Measurements from ENCODE around the gene SLC30A3.

SLC30A3 gene

DNA sequence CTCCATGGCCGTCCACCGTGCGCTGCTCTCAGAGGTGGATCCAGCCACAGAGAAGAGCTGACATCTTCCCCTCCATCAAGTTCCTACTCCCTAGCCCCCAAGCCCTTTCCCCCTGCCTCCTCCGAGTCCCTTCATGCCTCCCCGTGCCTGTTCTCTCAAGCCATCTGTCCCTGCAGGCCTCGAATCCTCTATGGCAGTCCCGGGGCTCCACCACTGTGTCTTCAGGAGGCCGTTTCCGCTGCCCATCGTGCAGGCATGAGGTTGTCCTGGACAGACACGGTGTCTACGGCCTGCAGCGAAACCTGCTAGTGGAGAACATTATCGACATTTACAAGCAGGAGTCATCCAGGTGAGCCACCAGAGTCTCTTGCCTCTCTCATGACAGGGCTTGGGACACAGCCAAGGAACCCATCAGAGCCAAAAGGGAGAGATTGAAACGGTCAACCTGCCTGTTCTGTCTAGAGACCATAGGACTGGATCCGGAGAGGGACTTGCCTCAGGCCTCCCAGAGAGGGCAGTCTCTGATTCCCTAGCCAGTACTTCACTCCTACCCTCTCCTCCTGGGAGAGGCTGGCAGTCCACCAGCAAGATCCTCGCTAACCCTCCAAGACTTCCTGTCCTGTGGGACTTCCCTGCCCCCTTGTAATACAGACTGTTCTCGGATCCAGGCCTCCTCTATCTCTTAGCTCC is 35.7 kb upstream of the SLC30A3 start:
- Mint-ChIP-seq H3K4me1 (ENCODE audit: low read depth) (peaks cover 5% of the 10 kb centered on the region), H3K27me3 (peaks cover 16% of the 10 kb centered on the region), H3K9me3 (no peaks in the 10 kb centered on the region), H3K36me3 (ENCODE audit: low read depth) (no peaks in the 10 kb centered on the region), H3K4me3 (no peak overlapping the region), H3K27ac (no peak overlapping the region)
- no peak for DNase-seq

DNA sequence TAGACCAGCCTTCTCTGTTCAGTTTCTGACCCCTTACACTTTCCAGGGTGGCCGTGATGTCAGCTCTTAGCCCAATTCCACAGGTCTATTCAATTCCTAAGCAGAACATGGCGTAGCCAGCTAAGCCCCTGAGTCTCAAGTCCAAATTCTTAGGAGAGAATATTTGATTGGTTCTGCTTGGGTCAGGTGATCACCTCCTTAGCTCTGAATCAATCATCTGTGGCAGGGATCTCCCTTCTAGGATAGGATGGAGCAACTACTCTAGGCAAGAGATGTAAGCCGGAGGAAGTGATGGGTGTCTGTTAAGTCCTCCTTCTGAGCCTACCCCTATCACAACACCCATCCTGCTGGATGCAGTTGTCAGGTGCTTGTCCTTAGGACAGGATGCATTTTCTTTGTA is 34.3 kb upstream of the SLC30A3 start:
- Mint-ChIP-seq H3K4me1 (ENCODE audit: low read depth) (no peaks in the 10 kb centered on the region), H3K27ac (no peak overlapping the region), H3K4me3 (no peak overlapping the region), H3K36me3 (ENCODE audit: low read depth) (no peaks in the 10 kb centered on the region), H3K27me3 (peaks cover 24% of the 10 kb centered on the region), H3K9me3 (no peaks in the 10 kb centered on the region)
- DNase-seq = no peak

GRCh38 chr2:27296481-27296880 is 33.6 kb upstream of the SLC30A3 start:
- Mint-ChIP-seq H3K27me3 (peaks cover 32% of the 10 kb centered on the region), H3K4me1 (ENCODE audit: low read depth) (no peaks in the 10 kb centered on the region), H3K4me3 (no peak overlapping the region), H3K36me3 (ENCODE audit: low read depth) (no peaks in the 10 kb centered on the region), H3K27ac (no peak overlapping the region), H3K9me3 (no peaks in the 10 kb centered on the region)
- no peak for DNase-seq

- no peak for DNase-seq
- Mint-ChIP-seq H3K36me3 (ENCODE audit: low read depth) (no peaks in the 10 kb centered on the region), H3K4me1 (ENCODE audit: low read depth) (no peaks in the 10 kb centered on the region), H3K27me3 (peaks cover 33% of the 10 kb centered on the region), H3K27ac (no peak overlapping the region), H3K4me3 (no peak overlapping the region), H3K9me3 (no peaks in the 10 kb centered on the region)
Measured at GRCh38 chr2:27294928-27295327, 32.1 kb upstream of the SLC30A3 start.

- Mint-ChIP-seq H3K4me3 (no peak overlapping the region), H3K9me3 (no peaks in the 10 kb centered on the region), H3K27me3 (peaks cover 24% of the 10 kb centered on the region), H3K4me1 (ENCODE audit: low read depth) (no peaks in the 10 kb centered on the region), H3K36me3 (ENCODE audit: low read depth) (no peaks in the 10 kb centered on the region), H3K27ac (no peak overlapping the region)
- DNase-seq = no peak
Measured at GRCh38 chr2:27291865-27292264, 29.0 kb upstream of the SLC30A3 start.

DNA sequence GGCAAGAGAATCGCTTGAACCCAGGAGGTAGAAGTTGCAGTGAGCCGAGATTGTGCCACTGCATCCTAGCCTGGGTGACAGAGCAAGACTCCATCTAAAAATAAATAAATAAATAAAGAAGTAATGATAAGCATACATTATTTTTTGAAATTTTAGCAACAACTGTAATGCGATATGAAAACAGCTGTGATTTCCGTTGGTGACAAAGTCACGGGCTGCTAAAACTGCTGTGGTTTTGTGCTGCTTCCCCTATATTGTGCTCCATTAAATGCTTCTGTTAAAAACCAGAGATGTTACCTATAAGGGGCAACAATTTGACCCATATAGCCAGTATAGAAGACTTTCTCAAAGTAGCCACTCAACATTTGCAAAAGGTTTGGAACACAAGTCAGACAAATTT is 27.7 kb upstream of the SLC30A3 start:
- no peak for DNase-seq
- Mint-ChIP-seq H3K36me3 (ENCODE audit: low read depth) (no peaks in the 10 kb centered on the region), H3K9me3 (no peaks in the 10 kb centered on the region), H3K27ac (no peak overlapping the region), H3K4me1 (ENCODE audit: low read depth) (no peaks in the 10 kb centered on the region), H3K27me3 (peaks cover 19% of the 10 kb centered on the region), H3K4me3 (no peak overlapping the region)

GRCh38 chr2:27288610-27289009 is 25.8 kb upstream of the SLC30A3 start:
- Mint-ChIP-seq H3K4me3 (no peak overlapping the region), H3K4me1 (ENCODE audit: low read depth) (no peaks in the 10 kb centered on the region), H3K27ac (no peak overlapping the region), H3K27me3 (peaks cover 19% of the 10 kb centered on the region), H3K9me3 (no peaks in the 10 kb centered on the region), H3K36me3 (ENCODE audit: low read depth) (no peaks in the 10 kb centered on the region)
- DNase-seq = no peak

GRCh38 chr2:27285481-27285880 is 22.6 kb upstream of the SLC30A3 start:
- Mint-ChIP-seq H3K9me3 (no peaks in the 10 kb centered on the region), H3K27me3 (peaks cover 22% of the 10 kb centered on the region), H3K4me3 (no peak overlapping the region), H3K27ac (no peak overlapping the region), H3K36me3 (ENCODE audit: low read depth) (no peaks in the 10 kb centered on the region), H3K4me1 (ENCODE audit: low read depth) (no peaks in the 10 kb centered on the region)
- no peak for DNase-seq

- Mint-ChIP-seq H3K4me1 (ENCODE audit: low read depth) (peaks cover under 1% of the 10 kb centered on the region), H3K36me3 (ENCODE audit: low read depth) (no peaks in the 10 kb centered on the region), H3K27me3 (peaks cover 22% of the 10 kb centered on the region), H3K4me3 (no peak overlapping the region), H3K9me3 (no peaks in the 10 kb centered on the region), H3K27ac (no peak overlapping the region)
- no peak for DNase-seq
Measured at GRCh38 chr2:27284996-27285395, 22.1 kb upstream of the SLC30A3 start.

DNA sequence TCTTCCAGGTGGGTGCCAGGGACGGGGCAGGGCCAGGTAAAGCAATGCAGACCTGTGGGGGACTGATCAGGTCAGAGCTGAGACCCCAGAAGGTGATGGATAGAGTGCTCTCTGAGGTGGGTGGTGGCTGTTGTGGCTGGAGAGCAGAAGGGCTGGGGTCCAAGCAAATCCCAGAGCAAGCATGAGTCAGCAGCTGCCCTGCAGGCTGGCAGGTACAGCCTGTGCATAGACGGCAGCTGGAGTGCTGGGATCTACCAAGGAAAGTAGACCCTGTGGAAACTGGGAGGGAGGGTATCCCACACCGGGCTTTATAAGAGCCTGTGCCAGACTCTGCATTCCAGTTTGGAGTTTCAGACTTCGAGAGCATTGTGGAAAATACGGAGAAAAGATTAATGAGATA is 20.0 kb upstream of the SLC30A3 start:
- Mint-ChIP-seq H3K27ac (no peak overlapping the region), H3K27me3 (peaks cover 25% of the 10 kb centered on the region), H3K4me1 (ENCODE audit: low read depth) (peaks cover 4% of the 10 kb centered on the region), H3K4me3 (no peak overlapping the region), H3K36me3 (ENCODE audit: low read depth) (no peaks in the 10 kb centered on the region), H3K9me3 (no peaks in the 10 kb centered on the region)
- DNase-seq = no peak

GRCh38 chr2:27281855-27282559 is 19.2 kb upstream of the SLC30A3 start, which contains the start of gene TRIM54:
TRIM54 (plus strand) TSS chr2:27282429; CDS start chr2:27282732, 303 bp downstream.
- no peaks in the 10 kb centered on the region for H3K9me3 Mint-ChIP-seq
- no peaks in the 10 kb centered on the region for H3K36me3 Mint-ChIP-seq (ENCODE audit: low read depth)
- peaks cover 4% of the 10 kb centered on the region for H3K4me1 Mint-ChIP-seq (ENCODE audit: low read depth)
- H3K27ac Mint-ChIP-seq = no peak within 1 kb of the TSS
- DNase-seq = no peak
- H3K27me3 Mint-ChIP-seq = peaks cover 31% of the 10 kb centered on the region
- H3K4me3 Mint-ChIP-seq = no peak within 1 kb of the TSS

- DNase-seq = no peak
- Mint-ChIP-seq H3K27ac (no peak overlapping the region), H3K36me3 (ENCODE audit: low read depth) (no peaks in the 10 kb centered on the region), H3K4me3 (no peak overlapping the region), H3K9me3 (no peaks in the 10 kb centered on the region), H3K27me3 (peaks cover 31% of the 10 kb centered on the region), H3K4me1 (ENCODE audit: low read depth) (peaks cover 4% of the 10 kb centered on the region)
Measured at GRCh38 chr2:27281442-27281841, 18.6 kb upstream of the SLC30A3 start.

GRCh38 chr2:27280826-27281225 is 18.0 kb upstream of the SLC30A3 start:
- no peaks in the 10 kb centered on the region for H3K9me3 Mint-ChIP-seq
- no peak overlapping the region for H3K4me3 Mint-ChIP-seq
- DNase-seq = no peak
- peaks cover 4% of the 10 kb centered on the region for H3K4me1 Mint-ChIP-seq (ENCODE audit: low read depth)
- H3K27me3 Mint-ChIP-seq = peaks cover 31% of the 10 kb centered on the region
- no peak overlapping the region for H3K27ac Mint-ChIP-seq
- H3K36me3 Mint-ChIP-seq (ENCODE audit: low read depth) = no peaks in the 10 kb centered on the region

- no peak overlapping the region for H3K4me3 Mint-ChIP-seq
- H3K27ac Mint-ChIP-seq = no peak overlapping the region
- no peak for DNase-seq
- H3K36me3 Mint-ChIP-seq (ENCODE audit: low read depth) = no peaks in the 10 kb centered on the region
- H3K4me1 Mint-ChIP-seq (ENCODE audit: low read depth) = peaks cover 4% of the 10 kb centered on the region
- H3K27me3 Mint-ChIP-seq = peaks cover 31% of the 10 kb centered on the region
- no peaks in the 10 kb centered on the region for H3K9me3 Mint-ChIP-seq
Measured at GRCh38 chr2:27278010-27278409, 15.2 kb upstream of the SLC30A3 start.
